ELF-1 (cell line): ENCODE results near the gene HSPB7.
A peak's percentile ranks its signal among the peaks of the same experiment; 100 is the strongest.
"Not testable (repeated sequence)": the region's sequence is repeated elsewhere in the genome, so short reads cannot be mapped to it uniquely, and the experiment has no call there.

Experiments
- DNase-seq: peaks from one replicate; pipeline ENCODE4 v3.0.0-alpha.2; 2016; ENCODE audit warnings: low read depth, low spot score

Gene HSPB7

DNA sequence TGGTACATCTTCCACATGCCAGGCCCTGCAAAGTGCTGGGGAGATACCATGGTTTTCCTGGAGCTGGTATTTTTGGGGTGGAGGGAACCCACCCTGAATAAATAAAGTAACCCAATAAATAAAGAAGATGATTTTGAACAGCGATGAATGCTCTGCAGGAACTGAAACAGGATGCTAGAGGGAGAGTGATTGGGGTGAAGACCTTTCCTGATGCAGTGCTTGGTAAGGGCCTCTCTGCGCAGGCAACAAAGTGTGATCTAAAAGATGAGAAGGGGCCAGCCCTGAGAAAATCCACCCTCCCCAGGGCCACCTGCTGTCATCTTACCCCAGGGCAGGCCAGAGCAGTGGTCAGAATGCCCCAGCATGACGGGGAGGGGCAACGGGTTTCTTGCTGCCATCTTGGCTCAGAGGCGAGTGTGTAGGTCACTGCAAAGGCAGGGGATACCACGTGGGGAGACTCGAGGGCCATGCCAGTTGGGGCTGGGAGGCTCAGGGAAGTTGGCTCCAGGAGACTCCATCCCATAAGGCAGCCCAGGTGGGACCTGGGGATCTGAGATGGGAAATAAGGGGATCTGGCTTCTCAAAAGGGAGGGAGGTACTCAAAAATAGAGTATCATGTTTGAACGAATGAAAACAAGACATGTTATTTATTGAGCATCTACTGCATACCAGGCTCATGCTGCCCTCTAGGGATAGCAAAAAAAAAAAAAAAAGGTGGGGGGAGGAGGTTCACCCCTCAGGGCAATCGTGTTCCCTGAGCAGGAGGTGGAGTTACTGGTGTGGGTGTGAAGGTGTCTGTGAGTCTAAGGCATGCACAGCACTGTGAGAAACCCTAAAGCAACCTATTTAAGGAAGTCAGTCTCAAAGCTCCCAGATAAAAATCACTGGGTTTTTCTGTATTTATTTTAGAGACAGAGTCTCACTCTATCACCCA, 11.0 kb downstream of the HSPB7 start:
- DNase-seq, result peak; percentile 48

DNA sequence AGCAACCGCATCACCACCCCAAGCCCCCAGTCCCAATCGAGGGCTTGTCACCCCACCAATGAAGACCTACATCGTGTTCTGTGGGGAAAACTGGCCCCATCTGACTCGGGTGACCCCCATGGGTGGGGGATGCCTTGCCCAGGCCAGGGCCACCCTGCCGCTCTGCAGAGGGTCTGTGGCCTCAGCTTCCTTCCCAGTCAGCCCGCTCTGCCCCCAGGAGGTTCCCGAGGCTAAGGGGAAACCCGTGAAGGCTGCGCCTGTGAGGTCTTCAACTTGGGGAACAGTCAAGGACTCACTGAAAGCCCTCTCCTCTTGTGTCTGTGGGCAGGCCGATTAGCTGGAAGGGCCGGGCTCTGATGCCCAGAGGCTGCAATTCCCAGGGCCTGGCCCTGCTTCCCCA, 11.8 kb downstream of the HSPB7 start:
- DNase-seq, result peak; percentile 51

DNA sequence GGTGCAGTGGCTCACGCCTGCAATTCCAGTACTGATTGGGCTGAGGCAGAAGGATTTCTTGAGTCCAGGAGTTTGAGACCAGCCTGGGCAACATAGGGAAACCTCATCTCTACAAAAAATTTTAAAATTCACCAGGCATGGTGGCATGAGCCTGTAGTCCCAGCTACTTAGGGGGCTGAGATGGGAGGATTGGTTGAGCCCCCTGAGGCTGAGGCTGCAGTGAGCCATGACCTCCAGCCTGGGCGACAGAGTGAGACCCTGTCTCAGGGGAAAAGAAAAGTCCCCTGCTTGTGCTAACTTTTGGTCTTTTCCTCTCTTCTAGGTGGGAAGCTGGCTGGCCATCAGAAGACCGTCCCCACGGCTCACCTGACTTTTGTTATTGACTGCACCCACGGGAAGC, 12.2 kb downstream of the HSPB7 start:
- no peak for DNase-seq

DNA sequence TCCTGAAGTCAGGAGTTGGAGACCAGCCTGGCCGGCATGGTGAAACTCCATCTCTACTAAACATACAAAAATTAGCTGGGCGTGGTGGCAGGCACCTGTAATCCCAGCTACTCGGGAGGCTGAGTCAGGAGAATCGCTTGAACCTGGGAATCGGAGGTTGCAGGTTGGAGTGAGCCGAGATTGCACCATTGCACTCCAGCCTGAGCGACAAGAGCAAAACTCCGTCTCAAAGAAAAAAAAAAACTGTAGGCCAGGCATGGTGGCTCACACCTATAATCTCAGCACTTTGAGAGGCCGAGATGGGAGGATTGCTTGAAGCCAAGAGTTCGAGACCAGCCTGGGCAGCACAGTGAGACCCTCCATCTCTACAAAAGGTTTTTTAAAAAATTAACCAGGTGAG, 16.6 kb downstream of the HSPB7 start:
- DNase-seq, result not testable (repeated sequence)

DNA sequence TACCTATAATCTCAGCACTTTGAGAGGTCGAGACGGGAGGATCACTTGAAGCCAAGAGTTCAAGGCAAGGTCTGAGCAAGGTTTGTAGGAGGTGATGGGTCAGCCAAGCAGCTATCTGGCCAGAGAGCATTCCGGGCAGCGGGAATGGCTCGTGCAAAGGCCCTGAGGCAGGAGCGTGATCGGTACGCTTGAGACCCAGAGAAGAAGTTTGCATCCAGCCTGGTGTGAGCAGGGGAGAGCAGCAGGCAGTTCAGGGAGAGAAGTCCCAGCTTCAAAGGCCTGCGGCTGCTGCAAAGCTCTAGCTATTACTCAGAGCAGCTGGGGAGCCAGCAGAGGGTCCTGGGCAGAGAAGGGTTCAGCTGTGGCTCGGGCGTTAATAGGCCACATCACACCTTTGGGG, 18.9 kb downstream of the HSPB7 start:
- DNase-seq, result no peak

- peak; percentile 84 for DNase-seq
Observed at GRCh38 chr1:15997637-15998280, 20.1 kb downstream of the HSPB7 start.

DNA sequence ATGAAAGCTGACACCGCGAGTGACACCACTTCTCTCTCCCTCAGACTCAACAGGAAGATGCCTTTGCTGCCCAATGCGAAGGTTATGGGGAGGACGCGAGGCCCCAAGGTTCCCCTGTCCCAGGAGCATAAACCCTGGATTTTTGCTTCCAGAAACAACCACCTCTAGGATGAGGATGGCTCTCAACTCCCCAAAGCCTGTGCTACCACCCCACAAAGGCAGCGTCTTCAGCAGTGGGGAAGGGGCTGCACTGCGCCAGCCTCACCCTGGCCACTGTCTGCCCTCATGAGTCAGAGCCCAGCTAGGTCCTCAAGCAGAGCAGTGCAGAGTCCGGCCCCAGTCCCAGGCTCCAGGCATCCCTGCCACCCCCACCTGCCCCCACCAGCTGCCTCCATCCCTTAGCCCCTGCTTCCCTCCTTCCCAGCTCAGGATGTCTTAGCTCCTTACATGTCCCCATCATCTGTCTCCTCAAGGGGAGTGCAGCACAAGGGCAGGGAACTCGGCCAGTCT, 20.7 kb downstream of the HSPB7 start:
- DNase-seq, result no peak

GRCh38 chr1:15994590-15995351, 23.1 kb downstream of the HSPB7 start:
- DNase-seq, result peak; percentile 62

DNA sequence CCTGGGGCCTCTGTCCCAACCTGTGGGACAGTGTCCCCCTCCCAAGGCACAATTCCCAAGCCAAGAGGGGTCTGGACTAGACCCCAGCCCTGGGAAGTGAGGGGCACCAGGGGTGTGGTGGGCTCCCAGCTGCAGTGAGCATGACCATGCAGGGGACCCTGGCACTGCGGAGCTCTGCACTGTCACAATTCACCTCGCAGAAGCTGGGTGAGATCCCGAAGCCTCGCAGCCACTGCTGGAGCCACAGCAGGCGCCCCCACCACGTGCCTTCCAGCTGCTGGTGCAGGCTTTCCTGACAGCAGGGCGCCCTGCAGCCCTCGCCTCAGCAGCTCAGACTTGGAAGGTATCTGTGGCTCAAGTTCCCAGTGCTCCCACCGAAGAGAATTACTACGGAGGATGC, 23.8 kb downstream of the HSPB7 start:
- no peak for DNase-seq

DNA sequence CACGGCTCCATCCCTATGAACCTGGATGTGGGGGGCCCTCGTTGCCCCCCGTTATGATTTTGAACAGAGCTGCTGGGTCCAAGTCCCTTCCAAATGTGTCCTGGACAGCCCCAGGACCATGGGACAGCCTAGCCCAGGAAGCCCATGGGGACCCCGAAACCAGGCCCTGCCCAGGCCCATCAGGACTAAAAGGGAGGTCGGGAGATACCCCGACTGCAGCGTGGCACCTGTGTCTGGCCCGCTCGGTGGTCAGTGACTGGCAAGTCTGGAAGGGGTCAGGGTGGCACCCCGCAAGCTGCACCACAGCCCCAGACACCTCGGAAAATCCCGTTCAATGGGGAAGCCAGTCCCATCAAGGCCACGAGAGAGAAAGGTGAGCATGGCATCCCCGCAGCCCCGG, 24.2 kb downstream of the HSPB7 start:
- no peak for DNase-seq

DNA sequence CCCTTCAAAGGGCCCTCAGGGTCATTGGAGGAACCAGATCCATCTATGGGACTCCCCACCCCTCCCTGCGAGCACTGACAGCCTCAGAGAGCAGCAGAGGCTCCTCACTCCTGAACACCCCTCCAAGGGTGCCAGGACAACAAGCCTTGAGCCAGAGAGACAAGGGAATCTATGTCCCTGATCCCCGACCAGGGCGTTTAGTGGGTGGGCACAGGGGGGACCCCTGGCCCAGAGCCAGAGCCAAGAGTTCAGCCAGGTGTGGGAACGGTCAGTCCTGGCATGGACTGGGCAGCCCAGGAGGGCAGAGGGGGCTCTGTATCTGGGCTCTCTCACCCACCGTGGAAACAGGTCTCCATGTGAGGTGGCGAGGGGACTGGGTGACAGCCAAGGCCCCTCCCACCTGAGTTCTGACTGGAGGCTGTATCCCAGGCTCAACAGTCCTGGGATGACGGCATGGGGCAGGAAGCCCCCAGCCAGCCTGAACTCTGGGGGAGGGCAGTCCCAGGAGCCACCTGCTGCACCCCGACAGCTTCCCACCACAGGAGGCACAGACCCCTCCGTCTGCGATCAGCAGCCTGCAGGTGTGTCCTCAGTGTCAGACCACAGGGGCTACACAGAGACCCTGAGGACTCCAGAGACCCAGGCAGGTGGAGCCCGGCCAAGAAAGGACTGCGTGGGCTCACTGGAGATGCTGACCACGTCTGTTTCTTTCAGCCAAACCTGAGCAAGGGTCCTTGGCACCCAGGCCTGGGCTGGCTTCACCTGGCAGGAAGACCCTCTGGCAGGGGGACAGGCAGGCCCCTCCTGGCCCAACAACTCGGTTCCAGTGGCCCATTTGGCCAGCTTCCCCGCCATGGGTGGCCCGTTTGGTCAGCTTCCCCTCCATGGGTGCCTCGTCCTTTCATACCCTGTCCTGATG, 25.0 kb downstream of the HSPB7 start:
- DNase-seq, result no peak

- DNase-seq, result no peak
Observed at GRCh38 chr1:15992187-15992553, 25.7 kb downstream of the HSPB7 start.

- no peak for DNase-seq
Observed at GRCh38 chr1:15991427-15992186, 26.2 kb downstream of the HSPB7 start.

DNA sequence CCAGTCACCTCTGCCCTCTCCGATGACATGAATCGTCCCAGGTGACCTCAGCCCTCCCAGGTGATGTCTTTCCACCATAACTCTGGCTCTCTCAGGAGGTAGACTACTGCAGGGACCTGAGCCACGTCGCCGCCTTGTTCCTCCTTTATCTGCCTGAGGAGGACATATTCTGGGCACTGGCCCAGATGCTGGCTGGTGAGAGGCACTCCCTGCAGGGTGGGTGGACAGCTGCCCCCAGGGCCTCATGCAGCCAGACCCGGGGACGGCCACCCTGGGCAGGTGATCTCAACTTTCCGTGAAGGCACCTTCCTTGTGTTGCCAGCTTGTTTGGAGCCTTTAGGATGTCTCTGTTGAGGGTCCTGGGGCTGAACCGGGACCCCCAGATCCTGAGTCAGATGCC, 28.1 kb downstream of the HSPB7 start:
- no peak for DNase-seq

DNA sequence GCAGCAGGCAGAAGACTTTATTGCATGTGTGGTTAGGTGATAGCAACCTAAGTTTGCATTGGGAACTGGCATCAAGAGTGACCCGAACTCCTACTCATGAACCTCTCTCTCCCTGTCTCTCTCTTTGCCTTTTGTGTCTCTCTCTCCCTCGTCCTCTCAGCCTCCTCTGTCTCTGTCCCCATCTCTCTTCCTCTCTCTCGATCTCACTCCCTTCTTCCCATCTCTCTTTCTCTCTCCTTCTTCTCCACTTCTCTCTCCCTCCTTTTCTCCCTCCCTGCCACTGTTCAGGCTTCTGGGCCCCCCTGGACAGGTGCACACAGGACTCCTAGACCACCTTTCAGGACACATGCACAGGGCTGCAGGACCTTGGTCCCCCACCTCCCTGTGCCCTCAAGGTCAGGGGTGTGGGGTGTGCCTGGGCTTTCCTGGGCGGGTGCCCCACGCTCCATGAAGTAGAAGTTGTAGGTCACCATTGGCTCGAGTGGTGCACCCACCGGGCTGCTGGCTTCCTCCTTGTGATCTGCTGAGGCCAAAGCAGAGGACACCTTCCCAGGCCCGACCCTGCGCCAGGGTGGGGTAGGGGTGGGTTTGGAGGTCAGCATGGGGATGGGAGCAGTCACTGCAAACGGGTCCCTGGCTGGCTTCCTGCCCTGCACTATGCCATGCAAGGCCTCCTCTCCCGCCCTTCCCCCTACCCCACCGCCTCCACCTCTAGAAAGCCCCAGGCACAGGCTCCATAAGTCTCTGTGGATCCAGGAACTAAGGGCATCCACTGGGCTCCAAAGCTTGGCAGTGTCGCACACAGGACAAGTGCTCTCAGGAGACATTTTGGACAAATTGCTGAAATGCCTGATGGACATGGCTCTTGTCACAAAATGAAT, 28.7 kb downstream of the HSPB7 start:
- no peak for DNase-seq

GRCh38 chr1:15985611-15986297, 32.1 kb downstream of the HSPB7 start:
- no peak for DNase-seq

GRCh38 chr1:15983275-15983674, 34.6 kb downstream of the HSPB7 start:
- no peak for DNase-seq

DNA sequence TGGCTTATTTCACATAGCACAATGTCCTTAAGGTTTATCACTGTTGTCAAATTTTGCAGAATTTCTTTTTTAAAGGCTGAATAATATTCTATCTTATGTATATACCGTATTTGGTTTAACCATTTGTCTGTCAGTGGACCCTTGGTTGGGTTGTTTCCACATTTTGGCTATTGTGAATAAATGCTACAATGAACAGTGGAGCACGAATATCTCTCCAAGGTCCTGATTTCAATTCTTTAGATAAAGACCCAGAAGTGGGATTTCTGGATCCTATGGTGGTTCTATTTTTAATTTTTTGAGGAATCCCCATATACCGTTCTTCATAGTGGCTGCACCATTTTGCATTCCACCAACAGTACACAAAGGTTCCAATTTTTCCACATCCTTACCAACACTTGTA, 36.2 kb downstream of the HSPB7 start:
- no peak for DNase-seq

GRCh38 chr1:15977947-15978346, 39.9 kb downstream of the HSPB7 start:
- DNase-seq, result not testable (repeated sequence)
